ENCODE measurements around the gene CGREF1. TPM values are rescaled to one million over a fixed set of nuclear protein-coding genes. Genes with fewer than 3 reads are reported as not detected.

CGREF1 gene
- total and polyA plus RNA-seq, 8 donors = 0.31 to 3.4 (median 0.67) TPM

DNA sequence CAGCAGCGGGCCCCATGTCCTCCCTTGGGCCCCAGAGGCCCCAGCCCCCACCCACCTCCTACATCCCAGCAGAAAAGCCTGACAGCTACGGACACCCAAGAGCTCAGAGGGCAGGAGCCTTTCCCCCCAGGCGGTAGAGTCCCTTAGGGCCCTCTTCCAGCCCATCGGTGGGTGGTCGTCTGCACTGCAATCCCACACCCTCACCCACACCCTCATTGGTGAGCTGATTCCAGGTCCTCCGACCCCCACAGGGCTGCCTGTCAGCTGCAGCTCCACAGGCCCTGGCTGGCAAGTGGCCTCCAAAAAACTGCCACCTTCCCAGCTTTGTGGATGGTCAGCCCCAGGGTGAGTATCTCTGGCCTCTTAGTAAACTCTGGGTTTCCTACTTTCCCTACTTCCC is 40.3 kb upstream of the CGREF1 start:
- H3K27me3 ChIP-seq = no peaks in the 10 kb centered on the region
- intact Hi-C loops (cut with DNase I) = no loop called here
- no peak overlapping the region for H3K4me3 ChIP-seq
- H3K9me3 ChIP-seq = no peaks in the 10 kb centered on the region
- H3K4me1 ChIP-seq = no peaks in the 10 kb centered on the region
- H3K27ac ChIP-seq = no peak overlapping the region
- no peaks in the 10 kb centered on the region for H3K36me3 ChIP-seq
- TF ChIP-seq, protein P1, sequence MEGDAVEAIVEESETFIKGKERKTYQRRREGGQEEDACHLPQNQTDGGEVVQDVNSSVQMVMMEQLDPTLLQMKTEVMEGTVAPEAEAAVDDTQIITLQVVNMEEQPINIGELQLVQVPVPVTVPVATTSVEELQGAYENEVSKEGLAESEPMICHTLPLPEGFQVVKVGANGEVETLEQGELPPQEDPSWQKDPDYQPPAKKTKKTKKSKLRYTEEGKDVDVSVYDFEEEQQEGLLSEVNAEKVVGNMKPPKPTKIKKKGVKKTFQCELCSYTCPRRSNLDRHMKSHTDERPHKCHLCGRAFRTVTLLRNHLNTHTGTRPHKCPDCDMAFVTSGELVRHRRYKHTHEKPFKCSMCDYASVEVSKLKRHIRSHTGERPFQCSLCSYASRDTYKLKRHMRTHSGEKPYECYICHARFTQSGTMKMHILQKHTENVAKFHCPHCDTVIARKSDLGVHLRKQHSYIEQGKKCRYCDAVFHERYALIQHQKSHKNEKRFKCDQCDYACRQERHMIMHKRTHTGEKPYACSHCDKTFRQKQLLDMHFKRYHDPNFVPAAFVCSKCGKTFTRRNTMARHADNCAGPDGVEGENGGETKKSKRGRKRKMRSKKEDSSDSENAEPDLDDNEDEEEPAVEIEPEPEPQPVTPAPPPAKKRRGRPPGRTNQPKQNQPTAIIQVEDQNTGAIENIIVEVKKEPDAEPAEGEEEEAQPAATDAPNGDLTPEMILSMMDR (IDR thresholded peaks at IDR 0.05) = no peak
- no peak for DNase-seq
- ATAC-seq = no peak

DNA sequence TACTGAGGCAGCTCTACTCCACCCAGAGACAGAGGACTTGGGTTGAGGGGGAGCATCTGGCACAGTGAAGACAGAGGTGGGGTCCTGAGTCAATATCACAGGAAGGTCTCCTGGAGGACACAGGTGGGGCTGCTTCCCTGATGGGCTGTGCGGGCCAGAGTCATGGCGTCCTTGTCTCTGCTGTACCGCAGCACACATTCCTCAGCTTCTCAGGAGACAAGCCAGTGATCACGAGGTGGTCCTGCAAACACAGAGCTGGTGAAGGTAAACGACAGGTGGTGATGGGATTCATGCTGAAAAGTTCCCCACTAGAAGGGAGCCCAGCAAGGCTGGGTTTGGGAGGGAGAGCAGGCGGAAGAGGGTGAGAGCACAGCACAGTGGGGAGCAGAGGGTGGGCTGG is 39.5 kb upstream of the CGREF1 start:
- no peaks in the 10 kb centered on the region for H3K9me3 ChIP-seq
- TF ChIP-seq, protein P1 (IDR thresholded peaks at IDR 0.05) = no peak
- ATAC-seq = no peak
- no peaks in the 10 kb centered on the region for H3K4me1 ChIP-seq
- H3K4me3 ChIP-seq = no peak overlapping the region
- intact Hi-C loops (cut with DNase I) = no loop called here
- no peak for DNase-seq
- no peak overlapping the region for H3K27ac ChIP-seq
- no peaks in the 10 kb centered on the region for H3K27me3 ChIP-seq
- H3K36me3 ChIP-seq = no peaks in the 10 kb centered on the region

- TF ChIP-seq, protein P1 (IDR thresholded peaks at IDR 0.05) = no peak
- no peak for ATAC-seq
- no peaks in the 10 kb centered on the region for H3K27me3 ChIP-seq
- H3K27ac ChIP-seq = no peak overlapping the region
- no peaks in the 10 kb centered on the region for H3K36me3 ChIP-seq
- H3K4me1 ChIP-seq = no peaks in the 10 kb centered on the region
- intact Hi-C loops (cut with DNase I) = no loop called here
- no peak for DNase-seq
- H3K4me3 ChIP-seq = no peak overlapping the region
- H3K9me3 ChIP-seq = no peaks in the 10 kb centered on the region
These were observed 36.2 kb upstream of the CGREF1 start for GRCh38 chr2:27155069-27155520.

DNA sequence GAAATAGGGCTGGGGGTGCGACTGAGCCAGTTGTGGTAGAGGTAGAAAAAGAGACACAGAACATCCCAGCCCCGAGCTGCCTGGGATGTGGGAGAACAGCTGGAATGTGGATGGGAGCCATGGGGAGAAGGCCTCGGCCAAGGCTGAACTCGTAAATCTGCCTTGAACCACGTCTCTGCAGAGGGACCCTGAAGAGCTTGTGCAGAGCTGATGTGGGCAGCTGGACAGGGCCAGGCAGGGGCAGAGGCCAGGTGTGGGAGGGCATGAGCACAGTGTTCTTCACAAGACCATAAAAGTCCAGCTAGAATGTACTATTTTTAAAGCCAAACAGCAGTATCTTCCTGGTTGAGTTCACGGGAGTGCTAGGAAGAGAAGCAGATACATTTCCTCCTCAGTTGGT is 35.6 kb upstream of the CGREF1 start:
- no peak overlapping the region for H3K27ac ChIP-seq

DNA sequence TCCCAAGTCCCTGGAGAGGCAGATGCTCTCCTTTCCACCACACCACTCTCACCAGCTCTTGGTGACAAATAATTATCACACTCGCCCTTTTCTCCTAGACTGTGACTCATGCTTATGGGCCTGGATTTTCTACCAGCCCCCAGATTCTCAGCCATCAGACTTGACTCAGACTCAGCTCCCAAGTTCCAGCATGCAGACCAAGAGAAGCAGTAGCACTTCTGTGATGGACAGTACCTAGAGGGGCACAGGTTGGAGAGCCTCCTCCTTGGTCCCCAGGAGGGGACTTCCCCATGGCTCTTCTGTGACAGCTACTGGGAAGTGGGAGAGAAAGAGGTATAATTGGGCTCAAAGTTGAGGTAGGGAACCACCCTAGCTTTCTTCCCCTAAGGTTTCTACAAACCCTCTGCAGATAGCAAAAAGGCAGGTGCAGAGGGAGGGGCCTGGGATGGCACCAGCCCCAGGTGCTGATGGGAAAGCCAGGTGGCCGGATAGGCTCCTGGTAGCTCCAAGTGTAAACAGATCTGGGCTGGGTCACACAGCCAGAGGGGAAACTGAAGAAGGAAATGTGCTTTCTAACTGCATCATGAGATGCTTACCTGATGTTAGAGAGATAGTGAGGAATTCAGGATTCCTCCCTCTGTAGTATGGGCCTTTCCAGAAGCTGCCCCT is 34.0 kb upstream of the CGREF1 start:
- ATAC-seq = no peak
- H3K4me1 ChIP-seq = no peaks in the 10 kb centered on the region
- no peaks in the 10 kb centered on the region for H3K36me3 ChIP-seq
- no peak overlapping the region for H3K4me3 ChIP-seq
- DNase-seq = peak in 1 of 4 donors; percentile 15
- no peaks in the 10 kb centered on the region for H3K9me3 ChIP-seq
- H3K27ac ChIP-seq = no peak overlapping the region
- TF ChIP-seq, protein P1 (IDR thresholded peaks at IDR 0.05) = no peak
- intact Hi-C loops (cut with DNase I) = no loop called here
- no peaks in the 10 kb centered on the region for H3K27me3 ChIP-seq

More for the DNA sequence above, 35.6 kb upstream of the CGREF1 start:
- Histone ChIP-seq H3K4me1 (no peaks in the 10 kb centered on the region), H3K9me3 (no peaks in the 10 kb centered on the region), H3K27me3 (no peaks in the 10 kb centered on the region), H3K4me3 (no peak overlapping the region), H3K36me3 (no peaks in the 10 kb centered on the region)
- intact Hi-C loops (cut with DNase I) = no loop called here
- ATAC-seq (no peak), DNase-seq (no peak)
- TF ChIP-seq, protein P1 (IDR thresholded peaks at IDR 0.05) = no peak

Data from left lung (tissue), 10 donors.